GM23248 (cell line): ENCODE data around the gene DHX32. TPM values are rescaled to one million over a fixed set of nuclear protein-coding genes. Genes with fewer than 3 reads are reported as not detected.

Source experiments
- DNase-seq: peaks from one replicate; pipeline ENCODE4 v3.0.0-alpha.2; 2015
- H2AFZ ChIP-seq: fragments of 200-600 bp; sonication (generic); 2 replicates; pipeline ENCODE4 v1.6.1; 2016; ENCODE audit warnings: antibody characterized with exemption
- H3F3A ChIP-seq: fragments of 200-600 bp; sonication (generic); 2 replicates; pipeline ENCODE4 v1.6.1; 2016; ENCODE audit warnings: mild to moderate bottlenecking, antibody characterized with exemption, mixed run types; ENCODE audit not compliant: insufficient read depth
- H3K27ac ChIP-seq: fragments of 200-600 bp; sonication (generic); 2 replicates; pipeline ENCODE4 v1.5.1; 2016; ENCODE audit warnings: mild to moderate bottlenecking
- H3K27me3 ChIP-seq: fragments of 200-600 bp; sonication (generic); replicated peaks from 2 replicates; pipeline ENCODE4 v1.6.1; 2016; ENCODE audit warnings: mild to moderate bottlenecking; ENCODE audit not compliant: insufficient read depth
- H3K36me3 ChIP-seq: fragments of 200-600 bp; sonication (generic); 2 replicates; pipeline ENCODE4 v1.6.1; 2016; ENCODE audit warnings: low read depth, mild to moderate bottlenecking
- H3K4me1 ChIP-seq: fragments of 200-600 bp; sonication (generic); 2 replicates; pipeline ENCODE4 v1.6.1; 2016; ENCODE audit warnings: mild to moderate bottlenecking; ENCODE audit not compliant: insufficient read depth
- H3K4me2 ChIP-seq: fragments of 200-600 bp; sonication (generic); one replicate; pipeline ENCODE4 v1.6.1; 2016; ENCODE audit warnings: mild to moderate bottlenecking; ENCODE audit not compliant: unreplicated experiment
- H3K4me3 ChIP-seq: fragments of 200-600 bp; sonication (generic); 2 replicates; pipeline ENCODE4 v1.5.1; 2016; ENCODE audit warnings: mild to moderate bottlenecking
- H3K79me2 ChIP-seq: fragments of 200-600 bp; sonication (generic); 2 replicates; pipeline ENCODE4 v1.6.1; 2016; ENCODE audit warnings: mild to moderate bottlenecking; ENCODE audit not compliant: insufficient read depth
- H3K9ac ChIP-seq: fragments of 200-600 bp; sonication (generic); 2 replicates; pipeline ENCODE4 v1.6.1; 2016; ENCODE audit warnings: mild to moderate bottlenecking
- H3K9me2 ChIP-seq: fragments of 200-600 bp; sonication (generic); 2 replicates; pipeline ENCODE4 v1.6.1; 2016; ENCODE audit warnings: mixed run types, mild to moderate bottlenecking, moderate library complexity; ENCODE audit not compliant: insufficient read depth
- H3K9me3 ChIP-seq: fragments of 200-600 bp; sonication (generic); one replicate; pipeline ENCODE4 v1.6.1; 2017; ENCODE audit warnings: low read depth
- H4K20me1 ChIP-seq: fragments of 200-600 bp; sonication (generic); 2 replicates; pipeline ENCODE4 v1.6.0; 2016; ENCODE audit not compliant: insufficient read depth
- EZH2 ChIP-seq: fragments of 200-600 bp; sonication (generic); IDR thresholded peaks from 2 replicates; pipeline ENCODE4 v1.6.1; 2018; ENCODE audit warnings: antibody characterized with exemption, mild to moderate bottlenecking; ENCODE audit not compliant: insufficient read depth, poor library complexity, severe bottlenecking
- EZH2phosphoT487 ChIP-seq: fragments of 200-600 bp; sonication (generic); IDR thresholded peaks from 2 replicates; pipeline ENCODE4 v1.6.1; 2018; ENCODE audit warnings: antibody characterized with exemption, moderate library complexity, mild to moderate bottlenecking, low read depth; ENCODE audit not compliant: insufficient read depth
- WGBS, 2 experiments: methylation state at CpG; one replicate each; pipeline ENCODE4 v1.1.6; 2015 to 2017; ENCODE audit warnings: low lambda C conversion rate in 2 of 2, low coverage in 1 of 2; ENCODE audit errors: missing lambda C conversion rate in 2 of 2; 5-methylcytosine and 5-hydroxymethylcytosine counted together
- in situ Hi-C: fragments of 300-500 bp; cut with MboI; formaldehyde crosslinking; loops from 2 replicates; pipeline ENCODE4 v1.15.0; 2020
- polyA plus RNA-seq: library from polyadenylated mRNA; unstranded; fragments of >200 nt; fragmentation: Nextera tagmentation; extraction: Ambion mirVana; gene quantifications from 2 replicates; pipeline ENCODE4 v1.2.1, GENCODE V29; 2016
- total RNA-seq: library from RNA; depleted of rRNA; stranded (reverse); fragments of >200 nt; shearing (Covaris generic); gene quantifications from 2 replicates; pipeline ENCODE4 v1.2.3, GENCODE V29; 2014

The DHX32 gene
- total and polyA plus RNA-seq, 2 experiments from 2014 or later = 34.4 to 49.6 TPM

DNA sequence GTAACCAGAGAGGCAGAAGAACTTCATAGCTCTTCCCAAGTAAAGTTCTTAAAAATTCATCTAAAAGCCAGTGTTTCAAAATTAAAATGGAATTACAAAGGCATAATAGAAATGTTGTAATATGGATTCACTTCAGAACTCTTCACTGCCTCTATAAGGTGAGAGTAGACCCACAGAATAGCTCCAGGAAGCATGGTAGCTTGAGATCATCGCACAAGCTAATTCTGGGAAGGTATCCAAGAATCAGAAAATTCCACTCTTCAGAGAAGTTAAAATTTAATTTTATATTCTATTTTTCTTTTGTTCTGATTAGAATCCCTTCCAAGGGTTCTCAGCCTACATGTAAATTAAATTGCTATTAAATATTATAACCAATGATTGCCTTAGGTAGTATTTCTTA, 1.5 kb upstream of the DHX32 start:
- H3K27ac ChIP-seq = no peak overlapping the region

DNA sequence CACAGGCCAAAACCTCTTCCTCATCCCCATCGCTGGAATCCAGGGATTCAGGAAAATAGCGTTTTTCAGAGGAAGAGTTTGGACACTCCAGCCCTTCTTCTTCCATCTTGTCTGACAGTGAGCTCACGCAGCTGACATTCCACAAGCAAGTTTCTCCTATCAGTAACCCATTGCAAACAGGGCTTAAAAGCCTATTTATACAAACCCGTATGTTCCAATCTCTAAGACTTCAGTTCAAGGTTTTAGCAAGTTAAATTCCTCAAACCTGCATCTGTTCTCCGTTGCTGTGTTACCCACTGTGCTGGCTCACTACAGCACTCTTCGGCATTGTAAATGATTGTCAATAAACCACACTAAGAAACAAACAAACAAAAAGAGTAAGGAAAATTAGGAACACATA, 373 bp downstream of the DHX32 start:
- H4K20me1 ChIP-seq = no peaks in the 10 kb centered on the region
- no peaks in the 10 kb centered on the region for H3K9me3 ChIP-seq
- in situ Hi-C loops = no loop called here
- H3K79me2 ChIP-seq = peaks cover 60% of the 10 kb centered on the region
- H3K9me2 ChIP-seq = no peaks in the 10 kb centered on the region
- H3K4me3 ChIP-seq = no peak overlapping the region
- 74% methylated on average over 6 of the region's 6 CpGs for WGBS, 2 experiments
- no peak overlapping the region for H2AFZ ChIP-seq
- H3K4me2 ChIP-seq = no peak overlapping the region
- no peak for DNase-seq
- H3K36me3 ChIP-seq = peaks cover 14% of the 10 kb centered on the region
- H3K4me1 ChIP-seq = peaks cover 9% of the 10 kb centered on the region
- no peak overlapping the region for H3K9ac ChIP-seq
- no peaks in the 10 kb centered on the region for H3K27me3 ChIP-seq
- no peak overlapping the region for H3K27ac ChIP-seq
- H3F3A ChIP-seq = peaks cover 13% of the 10 kb centered on the region; the same call in 1 of the 2 replicates
- no peak for TF ChIP-seq EZH2phosphoT487
- no peak for TF ChIP-seq EZH2

More for the DNA sequence above, 1.5 kb upstream of the DHX32 start:
- Histone ChIP-seq H3K4me3 (no peak overlapping the region), H4K20me1 (no peaks in the 10 kb centered on the region), H3K9me3 (no peaks in the 10 kb centered on the region), H3K4me2 (no peak overlapping the region), H3K27me3 (no peaks in the 10 kb centered on the region), H3K9me2 (no peaks in the 10 kb centered on the region), H3F3A (peaks cover 13% of the 10 kb centered on the region; the same call in 1 of the 2 replicates), H3K36me3 (no peaks in the 10 kb centered on the region), H3K9ac (no peak overlapping the region), H2AFZ (no peak overlapping the region), H3K4me1 (peaks cover 17% of the 10 kb centered on the region), H3K79me2 (peaks cover 66% of the 10 kb centered on the region)
- TF ChIP-seq EZH2phosphoT487 (no peak), EZH2 (no peak)
- peak; percentile 17 for DNase-seq
- in situ Hi-C loops = no loop called here
- 94 to 96% methylated on average over 1 of the region's 1 CpG for WGBS, 2 experiments

DNA sequence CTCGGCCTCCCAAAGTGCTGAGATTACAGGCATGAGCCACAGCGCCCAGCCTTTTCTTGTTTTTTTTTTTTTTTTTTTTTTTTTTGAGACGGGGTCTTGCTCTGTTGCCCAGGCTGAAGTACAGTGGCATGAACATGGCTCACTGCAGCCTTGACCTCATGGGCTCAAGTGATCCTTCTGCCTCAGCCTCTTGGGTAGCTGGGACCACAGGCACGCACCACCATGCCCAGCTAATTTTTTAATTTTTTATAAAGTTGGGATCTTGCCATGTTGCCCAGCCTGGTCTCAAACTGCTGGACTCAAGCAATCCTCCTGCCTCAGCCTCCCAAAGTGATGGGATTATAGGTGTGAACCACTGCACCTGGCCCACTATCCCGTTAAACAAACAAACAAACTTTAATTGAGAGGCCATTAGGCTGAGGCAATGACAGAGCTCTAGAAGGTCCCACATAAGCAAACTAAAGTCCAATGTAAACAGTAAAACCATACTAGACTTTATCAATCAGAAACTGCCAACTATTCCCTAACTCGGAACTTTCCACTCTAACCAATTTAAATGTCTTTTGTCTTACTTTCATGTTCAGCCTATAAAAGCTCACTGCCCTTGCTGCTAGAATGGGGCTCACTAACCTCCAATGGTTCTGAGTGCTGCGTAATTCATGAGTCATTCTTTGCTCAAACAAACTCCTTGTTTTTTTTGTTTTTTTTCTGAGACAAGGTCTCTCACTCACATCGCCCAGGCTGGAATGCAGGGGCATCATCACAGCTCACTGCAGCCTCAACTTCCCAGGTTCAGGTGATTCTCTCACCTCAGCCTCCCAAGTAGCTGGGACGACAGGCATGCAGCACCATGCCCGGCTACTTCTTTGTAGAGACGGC, 1.9 kb downstream of the DHX32 start:
- in situ Hi-C loops = no loop called here
- Histone ChIP-seq H3K9me2 (no peaks in the 10 kb centered on the region), H3K9me3 (no peaks in the 10 kb centered on the region), H3K36me3 (peaks cover 14% of the 10 kb centered on the region), H4K20me1 (no peaks in the 10 kb centered on the region), H3K4me2 (peak overlapping the region; percentile 56), H3K27ac (peak overlapping the region; percentile 51), H3K79me2 (peaks cover 51% of the 10 kb centered on the region), H3K4me3 (no peak overlapping the region), H2AFZ (no peak overlapping the region), H3K4me1 (peaks cover 9% of the 10 kb centered on the region), H3K27me3 (no peaks in the 10 kb centered on the region), H3F3A (peaks cover 13% of the 10 kb centered on the region; the same call in 1 of the 2 replicates), H3K9ac (no peak overlapping the region)
- 65 to 68% methylated on average over 10 to 11 of the region's 11 CpGs for WGBS, 2 experiments
- DNase-seq = peak; percentile 91
- TF ChIP-seq EZH2 (no peak), EZH2phosphoT487 (no peak)

DNA sequence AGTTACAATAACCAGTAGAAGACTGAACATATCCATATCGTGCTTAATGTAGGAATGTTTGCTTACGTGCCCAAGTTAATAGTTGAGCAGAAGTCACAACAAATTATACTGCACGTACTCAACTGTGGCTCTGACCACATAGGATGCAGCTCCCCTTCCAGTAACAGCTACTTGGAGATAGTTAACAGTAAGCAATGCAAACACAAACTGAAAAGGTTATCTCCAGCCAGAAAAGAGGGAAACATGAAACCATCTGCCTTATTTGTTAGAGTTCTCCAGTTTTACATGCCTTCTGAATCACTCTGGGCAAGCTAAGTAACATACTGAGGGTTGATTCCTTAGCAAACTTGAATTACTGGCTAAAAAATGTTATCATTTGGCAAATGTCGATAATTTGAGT, 9.8 kb downstream of the DHX32 start:
- TF ChIP-seq EZH2 = no peak
- no peak for TF ChIP-seq EZH2phosphoT487
- no peak overlapping the region for H3K4me3 ChIP-seq
- in situ Hi-C loops = no loop called here
- no peaks in the 10 kb centered on the region for H3K9me2 ChIP-seq
- no peak overlapping the region for H3K9ac ChIP-seq
- 93 to 97% methylated on average over 4 of the region's 4 CpGs for WGBS, 2 experiments
- H3K27ac ChIP-seq = no peak overlapping the region
- H3K4me2 ChIP-seq = no peak overlapping the region
- H4K20me1 ChIP-seq = no peaks in the 10 kb centered on the region
- H3K36me3 ChIP-seq = peaks cover 4% of the 10 kb centered on the region
- H3K4me1 ChIP-seq = no peaks in the 10 kb centered on the region
- no peak overlapping the region for H2AFZ ChIP-seq
- DNase-seq = no peak
- H3K9me3 ChIP-seq = no peaks in the 10 kb centered on the region
- H3K27me3 ChIP-seq = no peaks in the 10 kb centered on the region
- no peaks in the 10 kb centered on the region for H3F3A ChIP-seq
- H3K79me2 ChIP-seq = 0 out of 2 replicates have a peak, but pooled peaks cover 15% of the 10 kb centered on the region
